HG03175 (cell line): ENCODE measurements around the gene SYVN1.
"Not testable (repeated sequence)": the region's sequence is repeated elsewhere in the genome, so short reads cannot be mapped to it uniquely, and the experiment has no call there.

Experiments
- ATAC-seq: cut with Tn5 transposase; IDR thresholded peaks from one replicate; pipeline ENCODE4 v1.9.1; 2021; ENCODE audit warnings: mild to moderate bottlenecking, moderate library complexity; ENCODE audit not compliant: unreplicated experiment

Gene SYVN1

DNA sequence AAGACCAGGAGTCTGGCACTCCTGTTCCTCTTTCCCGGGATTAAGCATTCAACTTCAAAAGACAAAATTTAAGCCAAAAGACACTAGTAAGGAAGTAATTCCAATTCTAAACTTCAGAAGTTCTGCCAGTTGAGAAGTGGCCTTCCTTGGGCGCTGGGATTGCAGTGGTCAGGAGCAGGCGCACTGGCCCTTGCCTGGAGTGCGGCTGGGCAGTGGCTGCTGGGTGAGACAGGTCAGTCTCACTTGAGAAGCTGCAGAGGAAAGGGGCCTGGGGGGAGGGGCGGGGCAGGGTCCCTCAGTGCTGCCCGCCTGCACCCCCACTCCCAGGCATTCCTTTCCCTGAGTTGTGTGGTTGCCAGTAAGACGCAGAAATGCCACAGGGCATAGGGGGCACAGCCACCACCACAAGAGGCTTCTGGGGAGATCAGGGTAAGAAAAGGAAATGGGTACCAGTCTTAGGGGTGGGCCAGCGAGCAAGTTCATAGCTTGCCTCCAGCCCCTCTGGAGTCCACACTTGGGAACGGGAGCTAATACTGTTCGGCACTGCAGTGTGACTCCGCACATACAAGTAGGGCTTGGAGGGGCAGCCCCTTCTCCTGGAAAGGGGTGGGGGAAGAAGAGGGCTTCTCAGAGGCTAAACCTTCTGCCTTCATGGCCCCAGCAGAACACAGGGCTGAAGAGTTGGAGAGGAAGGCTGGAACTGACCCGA, 6.7 kb downstream of the SYVN1 start:
- no peak for ATAC-seq

DNA sequence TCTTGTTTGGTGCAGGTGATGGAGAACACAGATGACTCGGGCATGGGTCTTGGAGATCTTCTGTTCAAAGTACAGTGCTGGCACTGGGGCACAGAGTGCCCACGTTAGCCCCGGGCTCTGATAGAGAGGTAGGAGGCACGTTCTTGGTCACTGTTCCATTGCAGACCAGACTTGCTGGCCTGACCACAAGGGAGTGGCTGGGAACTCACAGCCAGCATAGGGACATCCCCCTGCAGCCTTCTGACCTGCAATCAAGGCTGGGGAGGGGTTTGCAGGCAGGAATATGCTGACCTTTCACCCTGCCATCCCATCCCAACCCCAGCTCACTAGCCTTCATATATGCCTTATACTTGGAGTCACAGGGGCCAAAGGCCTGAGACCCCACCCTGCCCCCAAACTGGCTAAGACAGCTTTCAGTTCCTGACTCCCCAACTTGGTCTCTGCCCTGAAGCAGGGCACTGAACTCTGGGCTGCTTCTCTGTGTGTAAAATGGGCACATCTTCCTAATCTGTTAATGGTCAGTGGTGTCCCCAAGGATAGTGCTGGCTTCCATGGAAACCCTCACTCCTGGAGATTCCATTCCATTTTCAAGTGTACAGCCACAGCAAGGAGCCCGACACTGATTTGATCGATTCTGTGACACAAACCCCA, 7.6 kb downstream of the SYVN1 start:
- ATAC-seq: no peak

DNA sequence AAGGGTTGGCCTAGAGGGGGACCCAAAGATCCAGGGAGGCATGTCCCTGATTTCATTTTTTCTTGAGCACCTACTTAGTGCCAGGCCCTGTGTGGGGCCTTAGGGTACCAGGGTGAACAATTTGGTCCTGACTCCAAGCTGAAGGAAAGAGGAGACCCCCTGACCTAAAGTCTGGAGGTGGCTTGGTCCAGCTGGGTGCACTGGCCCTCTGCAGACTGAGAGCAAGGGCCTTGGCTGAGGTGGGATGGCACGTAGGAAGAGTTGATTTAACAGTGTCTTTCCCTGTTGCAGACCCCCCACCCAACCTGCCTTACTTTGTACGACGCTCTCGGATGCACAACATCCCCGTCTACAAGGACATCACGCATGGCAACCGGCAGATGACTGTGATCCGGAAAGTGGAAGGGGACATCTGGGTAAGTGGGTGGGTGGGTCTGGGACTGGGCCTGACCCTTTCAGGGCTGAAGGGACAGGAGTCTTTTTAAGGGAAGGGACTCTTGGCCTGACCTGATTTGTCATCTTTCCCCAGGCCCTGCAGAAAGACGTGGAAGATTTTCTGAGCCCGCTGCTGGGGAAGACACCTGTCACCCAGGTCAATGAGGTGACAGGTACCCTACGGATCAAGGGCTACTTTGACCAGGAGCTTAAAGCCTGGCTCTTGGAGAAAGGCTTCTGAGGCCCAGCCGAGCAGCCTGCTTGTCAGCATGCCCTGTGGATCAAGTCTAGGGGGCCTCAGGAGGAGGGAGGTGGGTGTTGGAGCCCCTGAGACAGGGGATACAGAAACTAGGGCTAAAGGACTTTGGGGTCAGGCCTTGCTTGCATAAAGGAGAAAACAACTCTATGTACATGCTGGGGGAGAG, 8.9 kb downstream of the SYVN1 start:
- no peak for ATAC-seq

DNA sequence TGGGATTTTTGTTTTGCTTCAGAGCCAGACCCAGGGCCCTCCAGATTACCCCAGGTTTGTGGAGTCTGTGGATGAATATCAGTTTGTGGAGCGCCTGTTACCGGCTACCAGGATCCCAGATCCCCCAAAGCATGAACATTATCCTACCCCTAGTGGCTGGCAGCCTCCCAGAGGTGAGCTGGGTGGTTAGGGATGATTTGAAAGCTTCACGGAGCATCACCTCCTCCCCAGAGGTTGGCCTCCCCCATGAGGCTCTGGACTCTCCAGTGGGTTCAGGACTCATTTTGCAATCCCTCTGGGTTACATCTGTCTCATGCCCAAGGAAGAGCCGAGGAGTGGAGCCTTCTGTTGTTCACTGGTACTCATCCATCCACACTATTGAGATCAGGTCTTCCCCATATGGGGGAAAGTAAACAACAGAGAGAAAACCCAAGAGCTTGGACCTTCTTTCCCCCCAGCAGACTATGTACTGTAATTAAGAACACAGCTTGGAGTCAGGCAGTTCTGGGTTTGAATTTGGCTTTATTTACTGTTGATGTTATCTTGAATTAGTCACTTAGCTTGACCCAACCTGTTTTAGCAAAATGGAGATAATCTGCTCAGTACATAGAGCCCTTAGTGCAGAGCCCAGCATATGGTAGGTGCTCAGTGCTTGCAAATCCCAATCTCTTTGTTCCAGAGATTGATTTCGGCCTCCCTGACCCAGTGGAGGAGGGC, 9.7 kb downstream of the SYVN1 start:
- no peak for ATAC-seq

DNA sequence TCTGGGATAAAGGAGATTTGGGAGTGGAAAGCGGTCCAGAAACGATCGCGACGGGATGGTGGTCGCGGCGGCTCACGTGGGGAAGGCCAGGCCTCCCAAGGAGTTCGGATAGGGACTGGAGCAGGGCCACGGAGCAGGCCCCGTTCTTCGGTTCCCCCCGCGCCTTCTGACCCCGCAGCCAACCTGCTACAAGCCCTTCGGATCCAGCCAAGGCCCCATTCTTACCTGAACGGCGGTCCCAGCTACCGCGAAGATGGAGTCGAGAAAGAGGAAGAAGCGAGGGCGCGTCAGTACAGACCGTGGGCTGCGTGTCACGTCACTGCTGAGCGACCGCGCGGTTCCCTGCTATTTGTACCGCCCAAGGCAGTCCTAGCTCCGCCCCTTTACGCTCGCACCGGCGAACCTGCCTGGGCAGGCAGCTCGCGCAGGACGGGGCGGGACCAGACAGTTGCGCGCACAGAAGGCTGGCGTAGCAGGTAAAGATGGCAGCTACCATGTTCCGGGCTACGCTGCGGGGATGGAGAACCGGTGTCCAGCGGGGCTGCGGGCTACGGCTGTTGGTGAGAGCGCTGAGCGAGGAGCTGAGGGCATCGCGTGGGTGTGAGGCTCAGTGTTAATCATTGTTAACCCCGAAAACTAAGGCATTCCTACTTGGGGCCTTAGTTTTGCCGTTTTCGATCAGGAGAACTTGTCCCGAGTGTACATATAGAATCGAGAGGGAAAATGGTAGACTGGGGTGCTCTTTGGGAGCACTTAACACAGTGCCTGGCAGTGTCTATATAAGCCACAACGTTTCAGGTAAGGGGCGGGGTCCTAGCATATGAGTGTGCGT, 12.2 kb downstream of the SYVN1 start, which contains the start of the genes FAU and MRPL49:
TSS of gene FAU (minus strand) at position 270 of the 832 bp plus-strand sequence. CDS start 321 bp downstream, outside the sequence.
TSS of gene MRPL49 (plus strand) at position 457 of the 832 bp plus-strand sequence. CDS start at position 483, 26 bp downstream.
- ATAC-seq: peak; percentile 81

DNA sequence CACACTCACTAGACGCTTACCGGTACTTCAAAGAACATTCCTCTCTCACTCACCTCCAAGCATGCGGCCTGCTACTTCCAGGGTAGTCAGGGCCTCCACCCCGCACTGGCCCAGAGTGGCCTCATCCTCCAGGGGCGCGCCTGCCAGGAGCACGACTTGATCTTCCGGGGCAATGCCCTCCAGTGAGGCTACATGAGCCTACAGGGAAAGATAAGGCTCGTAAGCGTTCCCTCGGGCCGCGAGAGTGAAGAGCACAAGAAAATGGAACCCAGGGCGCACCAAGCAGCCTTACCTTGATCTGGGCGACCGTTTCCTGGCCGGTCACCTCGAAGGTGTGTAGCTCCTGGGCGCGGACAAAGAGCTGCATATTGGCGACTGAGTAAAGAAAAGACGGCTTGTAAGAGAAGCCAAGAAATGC, 12.9 kb downstream of the SYVN1 start:
- ATAC-seq: no peak

DNA sequence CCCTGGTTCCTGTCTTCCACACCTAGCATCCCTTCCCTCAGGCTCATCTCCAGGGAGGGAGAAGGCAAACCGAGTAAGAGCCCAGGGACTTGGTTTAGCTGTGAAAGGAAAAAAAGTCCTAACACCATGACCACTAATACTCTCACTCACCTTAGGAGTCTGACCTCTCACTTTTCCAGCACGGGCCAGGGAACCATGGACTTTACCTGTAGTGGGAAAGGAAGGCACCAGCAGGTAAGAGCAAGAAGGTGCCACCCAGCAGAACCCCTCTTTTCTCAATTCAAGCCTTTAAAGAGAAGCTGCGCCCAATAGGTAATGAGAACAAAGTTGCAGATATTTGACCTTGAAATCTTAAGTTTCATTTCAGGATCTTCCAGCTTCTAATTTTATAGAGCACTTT, 13.5 kb downstream of the SYVN1 start:
- ATAC-seq: no peak

DNA sequence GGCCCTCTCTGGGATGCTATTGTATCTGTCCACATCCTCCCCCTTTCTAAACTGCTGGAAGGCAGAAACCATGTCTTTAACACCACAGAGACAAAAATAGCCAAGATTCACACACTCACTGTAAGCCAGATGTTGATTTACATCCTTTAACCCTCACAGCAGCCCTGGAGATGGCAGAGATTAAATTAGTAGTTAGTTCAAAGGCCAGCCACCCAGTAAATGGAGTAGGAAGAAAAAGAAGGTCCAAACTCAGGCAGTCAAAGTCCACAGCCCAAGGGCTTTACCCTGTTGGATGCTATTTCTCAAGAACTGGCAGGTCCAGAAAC, 14.7 kb downstream of the SYVN1 start:
- no peak for ATAC-seq

DNA sequence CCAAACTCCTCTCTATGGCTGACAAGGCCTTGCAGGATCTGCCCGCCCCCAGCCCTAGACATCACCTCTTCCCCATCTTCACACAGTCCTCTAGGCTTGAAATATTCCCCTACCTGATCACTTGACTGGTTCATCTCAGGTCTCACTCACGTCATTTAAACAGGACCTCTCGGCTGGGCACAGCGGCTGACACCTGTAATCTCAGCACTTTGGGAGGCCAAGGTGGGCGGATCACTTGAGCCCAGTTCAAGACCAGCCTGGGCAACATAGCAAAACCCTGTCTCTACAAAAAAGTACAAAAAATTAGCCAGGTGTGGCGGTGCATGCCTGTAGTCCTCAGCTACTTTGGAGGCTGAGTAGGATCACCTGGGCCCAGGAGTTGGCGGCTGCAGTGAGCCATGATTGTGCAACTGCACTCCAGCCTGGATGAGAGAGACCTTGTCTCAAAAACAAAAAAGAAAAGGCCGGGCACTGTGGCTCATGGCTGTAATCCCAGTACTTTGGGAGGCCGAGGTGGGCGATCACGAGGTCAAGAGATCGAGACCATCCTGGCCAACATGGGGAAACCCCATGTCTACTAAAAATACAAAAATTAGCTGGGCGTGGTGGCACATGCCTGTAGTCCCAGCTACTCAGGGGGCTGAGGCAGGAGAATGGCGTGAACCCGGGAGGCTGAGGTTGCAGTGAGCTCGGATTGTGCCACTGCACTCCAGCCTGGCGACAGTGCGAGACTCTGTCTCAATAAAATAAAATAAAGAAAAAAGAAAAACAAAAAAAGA, 15.2 kb downstream of the SYVN1 start:
- ATAC-seq: not testable (repeated sequence)

DNA sequence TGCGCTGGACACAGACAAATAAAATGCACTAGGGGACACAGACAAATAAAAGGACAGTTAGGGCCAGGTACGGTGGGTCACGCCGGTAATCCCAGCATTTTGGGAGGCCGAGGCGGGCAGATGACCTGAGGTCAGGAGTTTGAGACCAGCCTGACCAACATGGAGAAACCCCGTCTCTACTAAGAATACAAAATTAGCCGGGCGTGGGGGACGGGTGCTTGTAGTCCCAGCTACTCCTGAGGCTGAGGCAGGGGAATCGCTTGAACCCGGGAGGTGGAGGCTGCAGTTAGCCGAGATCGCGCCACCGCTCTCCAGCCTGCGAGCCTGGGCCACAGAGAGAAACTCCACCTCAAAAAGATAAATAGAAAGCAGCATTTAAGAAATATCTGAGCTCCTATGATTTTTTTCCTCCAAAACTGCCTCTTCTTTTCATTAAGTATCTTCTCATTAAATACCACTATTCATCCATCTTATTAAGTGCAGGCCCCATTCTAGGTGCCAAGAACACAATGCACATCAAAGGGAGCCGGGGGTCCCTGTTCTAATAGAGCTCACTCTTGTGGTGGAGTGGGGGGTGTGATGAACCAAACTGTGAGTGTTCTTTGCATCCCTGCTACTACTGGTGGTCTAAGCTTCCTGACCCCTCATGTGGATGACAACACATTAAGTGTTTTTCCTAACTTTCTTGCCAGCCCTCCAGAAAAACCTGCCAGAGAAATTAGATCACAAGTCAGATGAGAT, 16.1 kb downstream of the SYVN1 start:
- no peak for ATAC-seq

DNA sequence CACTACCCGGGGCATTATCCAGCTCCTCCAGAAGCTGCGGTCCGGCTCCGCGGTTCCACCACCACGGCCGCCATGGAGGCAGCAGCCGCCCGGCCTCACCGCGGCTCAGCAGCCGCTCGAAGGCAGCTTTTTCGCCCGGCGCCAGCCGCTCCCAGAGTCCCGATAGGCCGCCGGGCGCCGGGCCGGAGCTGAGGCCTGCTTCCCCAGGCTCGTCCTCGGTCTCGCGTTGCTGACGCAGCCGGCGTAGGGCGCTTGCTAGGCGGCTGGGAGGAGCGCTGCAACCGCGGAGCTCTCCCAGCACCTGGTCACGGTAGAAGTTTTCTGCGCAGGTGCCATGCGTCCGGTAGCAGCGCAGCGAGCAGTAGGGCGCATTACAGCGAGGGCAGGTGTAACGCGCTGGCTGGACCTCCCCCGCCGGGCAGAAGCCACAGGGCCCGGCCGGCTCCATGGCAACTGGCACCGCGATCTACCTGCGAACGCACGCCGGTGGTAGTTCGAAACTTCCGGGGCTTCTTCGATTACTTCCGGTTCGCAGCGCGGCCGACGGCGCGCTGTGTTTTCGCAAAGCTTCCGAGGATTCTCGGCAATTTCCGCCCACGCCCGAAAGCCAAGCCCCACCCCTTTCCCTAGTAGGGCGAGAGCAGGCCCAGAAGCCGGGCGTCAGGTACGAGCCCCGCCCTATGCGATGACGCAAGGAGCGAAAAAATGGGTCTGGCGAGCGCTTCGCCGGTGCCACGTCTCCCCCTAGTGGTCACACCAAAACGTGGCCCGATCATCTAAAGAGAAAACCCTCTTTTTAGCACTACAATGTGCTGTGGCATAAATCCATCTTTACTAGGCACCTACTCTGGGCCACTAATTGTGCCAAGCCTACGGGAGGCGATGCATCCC, 16.9 kb downstream of the SYVN1 start, which contains the start of gene ZNHIT2:
TSS of gene ZNHIT2 (minus strand) at position 496 of the 891 bp plus-strand sequence. CDS start at position 448, 48 bp downstream.
- ATAC-seq: peak; percentile 58

DNA sequence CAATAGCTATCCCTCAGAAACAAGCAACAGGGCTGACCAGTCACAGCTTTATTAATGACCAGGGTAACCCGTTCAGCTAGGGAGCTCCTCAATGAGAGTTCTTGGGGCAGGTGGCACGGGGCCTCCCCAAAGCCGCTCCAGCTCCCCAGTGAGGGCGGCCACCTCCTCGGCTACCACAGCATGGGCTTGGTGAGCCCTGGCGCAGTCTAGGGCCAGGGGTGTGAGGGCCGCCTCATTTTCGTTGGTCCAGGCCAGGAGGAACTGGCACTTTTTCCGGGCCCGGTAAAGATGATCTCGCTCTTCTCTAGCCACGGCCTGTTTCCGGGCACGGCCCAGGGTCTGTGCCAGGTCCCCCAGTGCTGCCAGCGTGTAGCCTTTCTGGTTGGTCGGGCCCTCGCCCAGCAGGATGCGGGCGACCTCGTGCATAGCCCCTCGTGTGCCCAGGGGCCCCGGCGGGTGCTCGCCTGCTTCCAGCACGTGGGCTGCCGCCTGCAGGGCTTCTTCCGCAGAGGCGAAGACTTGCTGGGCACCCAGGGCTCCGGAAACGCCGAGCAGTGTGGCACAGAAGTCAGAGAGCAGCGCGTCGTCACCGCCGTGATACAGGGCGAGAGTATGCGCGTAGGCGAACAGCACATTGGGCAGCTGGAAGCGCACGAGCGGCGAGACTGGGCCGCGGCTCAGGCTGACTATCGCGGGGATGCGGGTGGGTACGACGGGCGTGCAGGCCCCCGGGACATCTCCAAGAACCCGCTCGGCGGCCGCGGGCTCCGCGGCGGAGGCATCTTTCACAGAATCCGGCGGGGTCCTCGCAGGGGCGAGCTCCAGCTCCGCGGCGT, 17.7 kb downstream of the SYVN1 start:
- no peak for ATAC-seq

DNA sequence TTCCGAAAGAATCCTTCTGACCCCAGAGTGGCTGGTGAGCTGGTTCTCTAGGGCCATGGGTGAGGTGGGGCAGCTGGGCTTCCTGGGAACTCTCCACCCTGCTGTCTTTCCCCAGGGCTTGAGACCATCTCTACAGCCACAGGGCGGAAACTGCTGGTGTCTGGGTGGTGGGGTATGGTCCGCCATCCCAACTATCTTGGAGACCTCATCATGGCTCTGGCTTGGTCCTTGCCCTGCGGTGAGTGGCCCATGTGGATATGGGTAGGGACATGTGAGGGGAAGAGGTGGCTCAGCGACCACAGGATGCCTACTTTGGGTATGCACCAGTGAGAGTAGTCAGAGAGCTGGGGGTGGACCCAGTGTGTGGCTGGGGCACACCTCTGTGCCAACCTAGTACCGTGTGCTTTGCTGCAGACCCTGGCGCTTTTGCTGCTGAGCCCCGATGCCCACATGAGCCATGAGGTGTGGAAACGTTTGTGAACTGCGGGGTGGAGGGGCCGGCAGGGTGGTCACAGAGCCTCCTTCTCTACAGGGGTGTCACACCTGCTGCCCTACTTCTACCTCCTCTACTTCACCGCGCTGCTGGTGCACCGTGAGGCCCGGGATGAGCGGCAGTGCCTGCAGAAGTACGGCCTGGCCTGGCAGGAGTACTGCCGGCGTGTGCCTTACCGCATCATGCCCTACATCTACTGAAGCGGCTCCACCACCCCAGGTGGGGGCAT, 18.8 kb downstream of the SYVN1 start:
- ATAC-seq: no peak

DNA sequence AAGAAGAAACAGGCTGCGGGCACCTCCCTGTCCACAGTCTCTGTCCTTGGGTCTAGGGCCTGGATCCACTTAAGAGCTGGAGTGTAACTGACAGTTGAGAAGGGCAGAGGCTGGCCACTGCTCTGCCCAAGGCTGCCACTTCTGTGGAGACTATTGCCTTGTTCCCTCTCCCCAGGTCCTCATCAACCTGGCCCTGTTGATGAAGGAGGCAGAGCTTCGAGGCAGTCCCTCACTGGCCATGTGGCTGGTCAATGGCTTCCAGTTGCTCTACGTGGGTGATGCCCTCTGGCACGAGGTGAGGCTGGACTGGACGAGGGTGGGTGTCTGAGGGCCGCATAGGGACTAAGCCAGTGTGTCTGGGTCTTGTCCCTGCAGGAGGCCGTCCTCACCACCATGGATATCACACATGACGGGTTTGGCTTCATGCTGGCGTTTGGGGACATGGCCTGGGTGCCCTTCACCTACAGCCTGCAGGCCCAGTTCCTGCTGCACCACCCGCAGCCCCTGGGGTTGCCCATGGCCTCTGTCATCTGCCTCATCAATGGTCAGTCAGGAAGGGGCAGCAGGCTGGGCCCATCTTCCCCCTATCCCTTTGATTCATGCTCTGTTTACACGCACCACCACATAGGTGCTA, 19.7 kb downstream of the SYVN1 start:
- ATAC-seq: no peak

DNA sequence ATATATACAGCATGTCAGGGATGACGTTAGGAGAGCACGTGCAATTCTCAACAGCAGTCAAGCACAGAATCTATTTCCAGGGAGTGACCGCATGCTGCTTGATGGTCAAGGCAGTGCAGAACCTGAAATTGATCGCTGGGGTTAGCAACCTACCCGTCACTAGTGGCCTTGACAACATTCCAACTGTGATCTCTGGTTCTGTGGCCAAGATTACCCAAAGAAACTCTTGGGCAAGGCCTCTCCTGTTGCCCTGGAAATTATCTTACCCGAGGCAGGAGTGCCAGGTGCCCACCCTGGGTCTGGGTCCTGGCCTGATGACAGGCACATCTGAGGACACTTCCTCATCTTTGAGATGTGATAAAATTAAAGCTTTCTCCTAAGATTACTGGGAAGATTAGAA, 20.5 kb downstream of the SYVN1 start:
- ATAC-seq: no peak
